ENCODE results near the gene TBC1D9.

DNA sequence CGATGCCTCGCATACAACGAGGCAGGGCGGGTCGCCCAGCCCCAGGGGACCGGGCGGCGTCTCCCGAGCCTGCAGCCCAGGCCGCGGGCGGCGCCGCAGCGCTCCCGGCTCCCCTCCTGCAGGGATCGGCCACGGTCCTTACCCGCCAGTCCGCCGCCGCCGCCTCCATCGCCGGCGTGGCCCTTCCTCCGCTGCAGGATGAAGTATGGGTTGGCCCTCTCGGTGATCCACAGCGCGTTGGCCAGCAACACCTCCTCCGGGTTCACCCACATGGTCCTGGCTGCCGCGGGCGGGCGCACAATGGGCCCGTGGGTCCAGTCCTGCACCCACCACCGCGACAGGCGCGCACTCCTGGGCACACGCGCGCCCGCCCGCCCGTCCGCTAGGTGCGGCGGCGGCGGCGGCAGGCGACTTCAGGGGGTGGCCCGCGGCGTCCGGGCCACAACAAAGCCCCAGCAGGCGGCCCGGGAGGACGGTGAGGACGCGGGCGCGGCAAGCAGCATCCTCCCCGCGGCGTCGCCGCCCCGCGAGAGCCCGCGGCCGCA lies 339 bp downstream of the TBC1D9 start:
- TF ChIP-seq POLR2A (IDR thresholded peaks at IDR 0.05) (no peak), CTCF (IDR thresholded peaks at IDR 0.05) (no peak), POLR2AphosphoS5 (IDR thresholded peaks at IDR 0.05) (no peak)
